ENCODE data around the gene RMND1.

RMND1 gene

DNA sequence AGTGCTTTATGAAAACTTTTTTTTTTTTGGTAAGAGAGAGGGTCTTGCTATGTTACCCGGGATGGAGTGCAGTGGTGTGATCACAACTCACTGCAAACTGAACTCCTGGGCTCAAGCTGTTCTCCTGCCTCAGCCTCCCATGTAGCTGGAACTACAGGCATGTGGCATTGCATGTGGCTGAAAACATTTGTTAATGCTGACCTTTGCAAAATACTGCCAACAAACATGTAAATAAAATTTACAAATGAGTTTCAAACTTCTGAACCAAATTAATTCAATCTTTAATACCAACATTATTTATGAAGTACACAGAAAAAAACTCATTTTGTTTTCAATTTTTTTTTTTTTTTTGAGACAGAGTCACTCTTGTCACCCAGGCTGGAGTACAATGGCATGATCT lies 34.4 kb downstream of the RMND1 start:
- no peak for DNase-seq (ENCODE audit: low read depth in 3 of 3)

DNA sequence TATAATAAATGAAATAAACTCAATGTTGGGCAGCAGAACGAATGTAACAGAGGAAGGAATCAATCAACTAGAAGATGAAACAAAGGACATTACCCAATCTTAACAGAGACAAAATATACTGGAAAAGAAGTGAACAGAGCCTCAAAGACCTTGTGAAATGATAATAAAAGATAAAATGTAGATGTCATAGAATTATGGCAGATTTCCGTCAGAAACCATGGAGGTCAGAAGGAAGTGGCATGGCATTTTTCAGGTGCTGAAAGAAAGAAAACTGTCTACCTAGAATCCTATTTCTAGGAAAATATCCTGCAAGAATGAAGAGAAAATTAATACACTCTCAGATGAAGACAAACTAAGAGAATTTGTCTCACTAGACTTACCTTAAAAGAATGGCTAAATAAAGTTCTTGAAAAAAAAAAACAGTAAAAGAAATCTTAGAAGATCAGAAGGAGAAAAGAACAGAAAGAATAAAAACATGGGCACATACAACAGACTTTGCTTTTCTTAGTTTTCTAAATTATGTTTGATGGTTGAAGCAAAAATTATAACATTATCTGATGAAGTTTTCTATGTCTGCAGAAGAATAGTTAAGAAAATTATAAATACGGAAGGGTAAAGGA lies 37.2 kb downstream of the RMND1 start:
- no peak for DNase-seq (ENCODE audit: low read depth in 3 of 3)

DNA sequence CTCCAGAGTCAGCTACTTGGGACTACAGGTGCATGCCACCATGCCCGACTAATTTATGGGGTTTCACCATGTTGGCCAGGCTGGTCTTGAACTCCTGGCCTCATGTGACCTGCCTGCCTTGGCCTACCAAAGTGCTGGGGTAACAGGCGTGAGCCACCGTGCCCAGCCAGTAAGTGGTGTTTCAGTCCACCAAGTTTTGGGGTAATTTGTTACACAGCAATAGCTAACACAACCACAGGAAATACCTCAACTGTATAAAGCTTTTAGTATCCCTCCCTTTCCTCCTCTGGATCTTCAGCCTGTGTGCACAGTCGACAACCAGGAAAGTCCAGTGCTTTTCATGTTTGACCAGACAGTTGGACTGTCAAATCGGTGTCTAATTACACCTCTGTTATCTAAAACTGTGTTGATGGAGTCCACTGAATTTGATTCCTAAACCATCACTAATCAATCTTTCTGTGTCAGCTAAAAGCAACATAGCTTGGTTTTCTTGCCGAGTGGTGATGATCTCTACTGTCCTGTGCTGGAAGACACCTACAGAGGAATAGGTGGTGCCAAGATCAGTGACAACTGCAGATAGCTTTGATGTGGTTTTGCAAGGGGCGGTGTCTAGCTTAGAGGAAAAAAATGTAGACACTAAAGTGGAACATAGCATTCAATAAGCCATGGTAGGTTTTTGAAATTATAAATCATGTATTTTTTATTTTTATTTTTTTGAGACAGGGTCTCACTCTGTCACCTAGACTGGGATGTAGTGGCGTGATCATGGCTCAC lies 38.4 kb downstream of the RMND1 start:
- peak in 2 of 3 experiments; percentile 37 to 46 for DNase-seq (ENCODE audit: low read depth in 3 of 3)

DNA sequence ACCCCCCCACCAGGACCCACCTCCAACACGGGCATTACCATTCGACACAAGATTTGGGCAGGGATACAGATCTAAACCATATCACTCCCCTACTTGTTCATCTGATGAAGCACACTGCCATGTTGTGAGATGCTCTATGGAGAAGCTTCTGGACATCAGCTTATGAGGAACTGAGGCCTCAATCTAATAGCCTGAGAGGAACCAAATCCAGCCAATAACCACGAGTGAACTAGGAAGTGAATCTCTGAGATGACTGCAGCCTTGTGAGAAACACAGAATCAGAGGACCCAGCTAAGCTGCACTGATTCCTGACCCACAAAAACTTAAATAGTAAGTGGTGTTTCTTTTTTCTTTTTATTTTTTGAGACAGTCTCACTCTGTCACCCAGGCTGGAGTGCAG lies 39.0 kb downstream of the RMND1 start:
- no peak for DNase-seq (ENCODE audit: low read depth in 3 of 3)

DNA sequence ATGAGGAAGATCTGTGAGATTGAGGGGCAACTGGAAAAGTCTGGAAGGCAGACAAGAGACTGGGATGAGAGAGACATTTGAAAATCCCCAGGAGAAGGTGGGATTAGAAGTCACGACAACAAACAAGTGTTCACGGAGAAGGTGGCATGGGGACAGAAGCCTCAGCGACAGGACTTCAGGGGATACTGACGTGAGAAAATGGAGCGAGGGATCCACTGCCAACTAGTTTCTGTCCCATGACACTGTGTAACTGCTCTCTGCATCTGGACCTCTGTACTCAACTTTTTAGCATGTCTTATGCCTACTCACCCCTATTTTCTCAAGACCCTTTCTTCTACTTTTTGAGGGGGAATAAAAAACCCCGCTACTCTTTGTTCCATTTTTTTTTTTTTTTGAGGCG lies 42.2 kb downstream of the RMND1 start:
- no peak for DNase-seq (ENCODE audit: low read depth in 3 of 3)

DNA sequence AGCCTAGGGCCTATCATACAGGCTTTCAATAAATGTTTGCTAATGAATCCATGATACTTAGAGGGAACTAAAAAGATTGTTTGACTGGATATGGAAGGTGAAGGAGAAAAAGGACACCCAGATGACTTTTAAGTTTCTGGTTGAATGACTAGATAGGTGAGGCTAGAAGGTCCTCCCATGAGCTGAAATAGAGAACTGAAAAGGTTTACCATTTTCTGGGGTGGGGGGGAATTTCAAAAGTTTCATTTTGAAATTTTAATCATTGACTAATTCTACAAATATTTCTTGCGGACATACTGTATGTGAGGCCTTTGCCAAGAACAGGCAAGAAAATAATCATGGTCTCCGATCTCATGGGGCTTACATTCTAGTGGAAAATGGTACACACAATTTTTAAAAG lies 42.7 kb downstream of the RMND1 start:
- DNase-seq (ENCODE audit: low read depth in 3 of 3) = no peak

DNA sequence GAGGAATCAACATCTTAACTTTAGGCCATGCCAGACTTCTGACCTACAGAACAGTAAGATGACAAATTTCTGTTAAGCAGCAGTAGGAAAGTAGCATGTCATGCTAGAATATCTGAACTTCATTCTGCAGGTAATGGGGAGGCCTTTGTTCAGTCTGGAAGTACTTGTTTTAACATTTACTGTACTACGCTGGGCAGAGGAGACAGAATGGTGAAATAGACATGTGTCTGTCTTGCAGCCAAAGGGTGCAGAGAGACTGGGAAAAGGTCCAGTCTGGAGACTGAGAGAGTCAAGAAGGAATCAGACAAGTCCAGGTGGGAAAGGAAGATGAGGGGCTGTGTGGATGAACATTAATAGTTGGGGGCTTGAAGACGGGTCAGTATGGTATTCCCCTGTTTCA lies 43.1 kb downstream of the RMND1 start:
- no peak for DNase-seq (ENCODE audit: low read depth in 3 of 3)

DNA sequence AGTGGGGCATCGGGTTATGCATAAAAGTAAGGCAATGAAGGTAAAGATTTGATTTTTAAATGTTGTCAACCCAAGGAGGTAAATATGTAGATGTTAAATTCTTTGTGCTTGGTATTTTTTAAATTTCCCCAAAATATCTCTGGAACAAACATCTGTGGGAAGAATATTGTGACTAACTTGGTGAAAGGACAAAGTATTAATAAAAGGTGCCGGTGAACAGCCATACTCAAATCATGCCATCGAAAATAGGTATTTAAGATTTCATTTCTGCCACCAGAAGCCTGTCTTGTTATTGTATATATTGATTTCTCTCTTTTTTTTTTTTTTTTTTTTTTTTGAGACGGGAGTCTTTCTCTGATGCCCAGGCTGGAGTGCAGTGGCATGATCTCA lies 48.0 kb downstream of the RMND1 start:
- DNase-seq (ENCODE audit: low read depth in 3 of 3) = no peak

DNA sequence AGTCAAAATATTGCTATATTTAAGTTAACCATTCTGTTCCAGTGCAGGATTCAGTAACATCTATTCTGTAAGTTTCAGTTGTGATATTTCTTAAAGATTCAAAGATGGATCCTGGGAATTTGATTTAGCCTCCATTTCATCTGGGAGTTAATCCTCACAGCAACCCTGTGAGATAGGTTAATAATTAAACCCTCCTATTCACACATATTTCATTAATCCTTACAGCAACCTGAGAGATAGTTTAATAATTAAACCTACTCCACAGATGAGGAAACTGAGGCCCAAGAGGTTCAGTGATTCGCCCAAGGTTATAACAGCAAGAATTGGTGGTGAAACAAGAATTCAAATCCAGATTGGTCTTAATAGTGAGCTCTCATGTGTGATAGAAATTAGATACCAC lies 49.7 kb downstream of the RMND1 start:
- no peak for DNase-seq (ENCODE audit: low read depth in 3 of 3)

DNA sequence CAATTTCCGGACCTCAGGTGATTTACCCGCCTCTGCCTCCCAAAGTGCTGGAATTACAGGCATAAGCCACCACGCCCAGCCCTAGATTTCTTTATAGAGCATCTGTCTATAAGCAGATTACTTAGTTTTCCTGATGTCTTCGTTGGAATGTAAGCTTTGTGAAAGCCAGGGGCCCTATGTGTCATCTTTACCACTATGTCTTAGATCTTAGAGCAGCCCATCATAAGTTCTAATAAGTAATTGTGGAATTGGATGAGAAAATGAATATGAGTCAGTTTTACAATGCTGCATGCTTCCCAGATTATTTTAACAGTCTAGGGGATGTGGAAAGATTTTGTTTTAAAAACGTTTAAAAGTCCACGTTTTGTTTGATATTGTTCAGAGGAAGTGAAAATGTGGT lies 51.5 kb downstream of the RMND1 start:
- no peak for DNase-seq (ENCODE audit: low read depth in 3 of 3)

DNA sequence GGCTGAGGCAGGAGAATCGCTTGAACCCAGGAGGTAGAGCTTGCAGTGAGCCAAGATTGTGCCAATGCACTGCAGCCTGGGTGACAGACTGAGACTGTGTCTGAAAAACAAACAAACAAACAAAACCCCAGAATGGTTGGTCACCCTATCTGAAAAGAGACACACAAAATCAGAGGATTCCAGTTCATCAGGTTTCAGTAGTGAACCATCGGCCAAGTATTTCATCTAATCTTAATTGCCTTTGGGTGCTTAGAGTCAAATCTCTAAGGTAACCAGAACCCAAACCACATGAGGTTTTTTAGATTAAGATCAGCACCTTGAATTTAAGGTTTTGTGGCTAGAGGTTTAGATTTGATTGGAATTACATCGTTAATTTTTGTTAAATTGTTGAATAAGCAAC lies 52.2 kb downstream of the RMND1 start:
- DNase-seq (ENCODE audit: low read depth in 3 of 3) = no peak

DNA sequence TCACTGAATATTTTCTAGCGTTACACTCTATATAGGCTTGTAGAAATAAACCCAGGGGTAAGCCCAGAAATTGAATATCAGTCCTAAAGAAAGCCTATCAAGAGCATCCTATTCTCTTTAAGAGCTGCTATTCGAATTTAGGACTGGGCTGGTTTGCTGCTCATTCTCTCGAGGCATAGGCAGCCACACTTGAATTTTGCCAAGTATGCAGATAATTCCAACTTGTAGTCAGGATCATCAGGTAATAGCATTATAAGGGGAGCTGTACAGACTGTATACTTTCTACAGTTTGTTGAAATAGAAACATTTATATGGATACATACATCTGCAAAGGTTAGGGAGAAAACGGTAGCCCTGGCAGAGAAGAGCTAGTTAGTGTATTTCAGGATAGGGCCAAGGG lies 58.5 kb downstream of the RMND1 start:
- DNase-seq (ENCODE audit: low read depth in 3 of 3) = no peak

DNA sequence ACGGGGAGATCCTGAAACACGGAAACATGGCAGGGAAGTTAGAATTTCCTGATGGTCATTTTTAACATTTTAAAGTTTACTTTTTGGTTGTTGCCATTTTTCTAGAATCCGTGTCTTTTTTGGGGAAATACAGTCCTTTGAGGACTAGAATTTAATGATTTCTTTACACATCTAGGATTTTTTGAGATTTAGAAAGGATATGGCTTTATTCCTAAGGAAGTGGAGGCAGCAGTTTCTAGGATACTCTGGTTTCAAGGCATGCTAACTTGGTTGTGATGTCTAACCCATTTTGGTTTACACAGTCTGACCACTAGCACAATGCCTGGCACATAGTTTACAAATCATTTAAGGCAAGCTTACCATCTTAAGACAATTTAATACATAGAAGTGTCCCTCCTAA lies 59.5 kb downstream of the RMND1 start:
- DNase-seq (ENCODE audit: low read depth in 3 of 3) = no peak

DNA sequence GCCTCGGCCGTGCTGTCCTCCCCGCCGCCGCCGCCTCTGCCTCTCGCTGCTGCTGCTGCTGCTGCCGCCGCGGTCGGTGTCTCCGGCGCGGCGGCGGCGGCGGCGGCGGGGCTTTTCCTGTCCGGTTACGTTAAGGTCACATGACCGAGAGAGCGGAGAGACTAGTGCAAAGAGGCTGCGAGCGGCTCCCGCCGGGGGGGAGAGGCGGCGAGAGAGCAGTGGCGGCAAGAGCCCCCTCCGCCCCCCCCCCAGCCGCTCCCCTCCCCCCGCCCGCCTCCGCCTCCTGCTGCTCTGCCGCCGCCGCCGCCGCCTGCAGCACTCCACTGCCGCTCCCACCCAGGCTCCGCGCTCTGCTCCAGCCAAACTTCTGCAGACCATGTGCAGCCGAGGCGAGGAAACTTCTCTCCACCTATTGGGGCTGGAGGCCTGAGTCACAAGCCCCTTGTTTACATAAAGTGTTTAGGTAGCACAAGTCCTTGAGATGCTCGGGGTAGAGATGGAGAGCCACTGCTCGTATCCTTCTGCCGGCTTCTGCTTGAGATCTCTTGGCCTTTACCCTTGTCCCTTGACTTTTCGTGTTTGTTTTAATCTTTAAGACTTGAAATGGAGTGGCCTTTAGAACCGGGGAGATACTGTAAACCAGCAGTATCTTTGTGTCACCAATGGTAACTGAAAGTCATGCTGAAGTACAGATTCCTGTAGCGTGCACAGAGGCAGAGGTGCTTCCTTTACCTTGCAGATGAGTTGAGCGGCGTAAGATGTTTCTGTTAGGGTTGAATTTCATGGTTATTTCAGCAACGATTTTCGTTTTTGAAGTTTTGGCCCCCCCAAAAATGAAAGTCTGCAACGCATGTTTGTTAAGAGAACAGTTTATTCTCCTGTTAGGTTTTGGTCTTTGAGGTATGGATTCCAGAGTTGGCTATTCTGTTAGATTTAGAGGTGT lies 60.2 kb downstream of the RMND1 start, which contains the start of gene ZBTB2:
TSS of gene ZBTB2 (minus strand) at position 89 of the 943 bp plus-strand sequence. CDS start 17,922 bp downstream, outside the sequence.
- peak; percentile 40 to 44 (median 41) for DNase-seq (ENCODE audit: low read depth in 3 of 3)

DNA sequence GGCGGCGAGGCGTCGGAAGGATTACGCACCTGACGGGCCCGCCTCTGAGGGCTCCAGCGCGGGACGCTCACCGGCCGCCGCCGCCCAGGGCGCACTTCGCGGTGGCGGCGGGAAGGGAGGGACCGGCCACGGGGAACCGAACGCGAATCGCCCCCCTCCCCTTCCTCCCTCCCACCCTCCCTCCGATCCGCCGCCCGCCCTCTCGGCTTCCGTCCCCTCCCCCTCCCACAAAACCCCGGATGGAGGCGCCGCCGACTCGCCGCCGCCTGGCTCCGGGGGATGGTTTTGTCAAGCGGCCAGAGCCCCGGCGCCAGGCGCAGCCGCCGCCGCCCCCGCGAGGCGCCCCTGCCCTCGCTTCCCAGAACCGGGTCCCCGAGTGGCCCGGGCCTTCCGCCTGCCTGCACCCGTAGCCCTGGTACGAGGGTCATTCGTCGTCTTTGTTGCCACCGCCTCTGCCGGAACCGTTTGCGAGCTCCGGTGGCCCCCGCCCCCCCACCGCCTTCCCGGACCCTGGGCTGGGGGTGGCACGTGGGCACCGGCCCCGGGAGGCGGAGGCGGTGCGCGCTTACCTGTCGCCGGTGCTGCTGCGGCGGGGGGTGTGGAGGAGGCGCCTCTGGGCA lies 61.0 kb downstream of the RMND1 start:
- DNase-seq (ENCODE audit: low read depth in 3 of 3) = peak; percentile 67 to 74 (median 71)

DNA sequence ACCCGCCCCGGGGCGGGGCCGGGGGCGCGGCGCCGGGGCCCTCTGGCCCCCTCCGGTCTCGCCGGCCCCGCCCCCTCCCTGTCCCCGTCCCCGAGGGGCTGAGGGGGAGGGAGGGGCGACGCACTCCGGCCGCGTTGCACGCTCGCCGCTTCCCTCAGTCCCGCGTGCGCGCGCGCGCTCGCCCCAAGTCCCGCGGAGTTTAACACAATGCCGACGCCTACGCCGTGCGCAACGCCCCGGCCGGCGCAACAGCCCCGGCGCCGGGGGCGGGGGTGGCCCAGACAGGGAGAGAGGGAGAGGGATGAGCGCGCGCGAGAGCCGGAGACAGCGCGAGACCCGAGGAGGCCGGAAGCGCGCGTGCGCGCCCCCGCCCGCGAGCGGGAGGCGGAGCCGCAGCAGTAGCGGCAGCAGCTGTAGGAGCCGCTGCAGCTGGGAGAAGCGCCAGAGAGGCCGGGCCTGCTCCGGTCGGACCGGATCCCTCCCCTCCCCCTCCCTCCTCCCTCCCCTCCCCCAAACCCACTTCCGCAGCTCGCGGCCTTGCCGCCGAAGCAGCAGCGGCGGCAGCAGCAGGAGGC lies 61.6 kb downstream of the RMND1 start:
- peak; percentile 88 to 98 (median 96) for DNase-seq (ENCODE audit: low read depth in 3 of 3)

DNA sequence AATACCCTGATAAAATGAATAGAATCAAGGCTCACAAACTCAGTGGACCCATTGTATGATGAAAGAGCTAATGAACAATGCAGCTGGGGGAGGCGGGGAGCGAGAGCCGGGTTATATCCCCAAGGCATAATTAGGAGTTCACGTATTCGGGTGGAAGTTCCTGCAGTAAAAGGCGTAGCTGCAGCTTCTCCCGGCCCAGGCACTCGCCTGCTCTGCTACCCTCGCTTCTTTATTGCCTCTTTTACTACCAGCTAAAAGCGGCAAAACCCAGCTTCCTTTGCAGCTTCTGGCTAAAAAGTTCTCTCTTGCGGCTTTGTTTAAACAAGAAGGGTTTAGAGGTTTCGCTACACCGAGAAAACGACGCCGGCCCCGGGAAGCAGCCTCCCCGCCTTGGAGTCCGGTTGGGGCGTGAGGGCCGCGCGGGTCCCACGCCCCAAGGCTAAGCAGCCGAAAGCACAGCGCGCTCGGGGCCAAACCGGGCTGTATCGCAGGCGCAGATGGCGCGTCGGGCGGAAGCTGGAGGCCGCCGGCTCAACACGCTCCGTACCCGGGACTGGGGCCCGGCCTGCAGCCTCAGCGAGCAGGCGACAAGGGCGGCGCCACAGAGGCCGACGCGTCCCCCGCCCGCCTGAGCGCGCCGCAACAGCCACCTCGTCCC lies 62.2 kb downstream of the RMND1 start:
- DNase-seq (ENCODE audit: low read depth in 3 of 3) = no peak

DNA sequence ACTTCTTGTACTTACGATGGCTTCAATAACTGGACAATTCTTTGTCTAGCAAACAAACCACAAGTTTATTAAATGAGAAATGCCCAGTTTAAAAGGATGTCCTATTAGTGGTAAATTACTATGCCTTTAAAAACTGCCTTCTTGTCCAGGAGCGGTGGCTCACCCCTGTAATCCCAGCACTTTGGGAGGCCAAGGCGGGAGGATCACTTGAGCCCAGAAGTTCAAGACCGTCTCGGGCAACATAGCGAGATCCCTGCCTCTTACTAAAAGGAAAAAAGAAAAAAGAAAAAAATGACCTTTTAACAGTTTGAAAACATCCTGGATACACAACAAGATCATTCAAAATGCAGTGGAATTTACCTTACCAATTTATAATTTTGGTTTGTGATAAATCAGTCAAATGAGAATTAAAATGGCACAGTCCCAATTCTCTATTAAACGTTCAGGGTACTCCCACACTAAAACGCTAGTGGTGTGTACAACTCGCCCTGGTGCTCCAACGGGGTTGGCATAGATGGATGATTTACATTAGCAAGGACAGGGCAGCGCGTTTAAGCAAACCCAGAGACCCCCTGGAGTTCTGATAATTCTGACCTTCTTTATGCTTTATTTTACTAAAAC lies 62.8 kb downstream of the RMND1 start:
- no peak for DNase-seq (ENCODE audit: low read depth in 3 of 3)

DNA sequence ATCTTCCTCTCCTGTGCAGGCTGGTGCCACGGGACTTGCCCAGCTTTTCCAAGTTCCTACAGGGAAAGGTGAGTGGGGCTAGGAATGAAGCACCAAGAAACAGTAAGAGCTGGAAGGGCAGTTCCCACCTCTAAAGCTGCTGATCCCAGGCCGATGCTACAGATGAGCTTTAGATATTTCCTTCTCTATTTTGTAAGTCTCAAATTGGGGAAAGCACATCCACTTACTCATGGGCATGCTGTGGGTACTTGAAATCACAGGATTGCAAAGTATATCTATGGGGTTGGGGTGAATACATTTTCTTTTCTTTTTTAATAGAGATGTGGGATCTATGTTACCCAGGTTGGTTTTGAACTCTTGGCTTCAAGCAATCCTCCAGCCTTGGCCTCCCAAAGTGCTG lies 63.7 kb downstream of the RMND1 start:
- no peak for DNase-seq (ENCODE audit: low read depth in 3 of 3)

DNA sequence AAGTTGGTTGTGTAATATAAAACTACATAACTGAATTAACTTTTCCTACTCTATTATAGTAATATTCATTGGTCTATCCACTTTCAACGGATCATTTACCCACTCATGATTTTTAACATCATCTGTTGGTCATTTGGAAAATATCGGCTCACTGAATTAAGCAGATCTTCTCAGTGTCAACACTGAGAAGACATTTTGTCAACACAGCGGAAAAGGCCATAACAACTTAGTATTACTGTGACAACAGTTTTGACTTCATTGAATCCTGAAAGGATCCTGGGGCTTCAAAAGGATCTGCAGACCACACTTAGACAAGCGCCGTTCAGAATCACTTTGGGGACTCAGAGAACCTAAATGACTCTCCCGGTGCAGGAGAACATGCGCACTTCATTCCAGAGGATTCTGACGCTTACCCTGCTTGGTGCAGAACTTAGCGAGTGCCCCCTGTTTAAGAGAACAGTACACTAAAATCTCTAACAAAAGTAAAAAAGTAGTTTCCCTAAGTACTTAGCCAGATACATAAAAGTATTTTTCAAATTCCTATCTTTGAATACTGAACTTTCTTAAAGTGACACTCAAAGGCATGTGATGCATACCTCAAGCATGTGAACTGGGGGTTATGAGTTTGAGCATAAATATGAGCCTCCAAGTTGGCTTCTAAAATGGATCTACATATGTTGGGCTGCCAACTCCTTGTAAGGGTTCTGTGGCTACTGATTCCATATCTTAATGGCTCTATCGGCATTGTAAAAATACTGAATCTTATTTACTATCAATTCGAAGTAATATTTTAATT lies 64.6 kb downstream of the RMND1 start:
- no peak for DNase-seq (ENCODE audit: low read depth in 3 of 3)
